OCI-LY7 (cell line): ENCODE measurements around the gene SLC35F4.

Experiments
- EZH2phosphoT487 ChIP-seq: fragments of 200-600 bp; sonication (generic); IDR thresholded peaks from 2 replicates; pipeline ENCODE4 v1.6.1; 2018; ENCODE audit warnings: low read depth, borderline replicate concordance, mild to moderate bottlenecking, mixed run types, antibody characterized with exemption, low read length, moderate library complexity, mixed read lengths
- TF ChIP-seq, protein P1 (sequence below): fragments of 200-600 bp; sonication (generic); conservative IDR thresholded peaks from 2 replicates; pipeline ENCODE4 v1.5.1; 2014; ENCODE audit warnings: mild to moderate bottlenecking, antibody characterized with exemption, low read length, moderate library complexity, mixed read lengths

DNA sequence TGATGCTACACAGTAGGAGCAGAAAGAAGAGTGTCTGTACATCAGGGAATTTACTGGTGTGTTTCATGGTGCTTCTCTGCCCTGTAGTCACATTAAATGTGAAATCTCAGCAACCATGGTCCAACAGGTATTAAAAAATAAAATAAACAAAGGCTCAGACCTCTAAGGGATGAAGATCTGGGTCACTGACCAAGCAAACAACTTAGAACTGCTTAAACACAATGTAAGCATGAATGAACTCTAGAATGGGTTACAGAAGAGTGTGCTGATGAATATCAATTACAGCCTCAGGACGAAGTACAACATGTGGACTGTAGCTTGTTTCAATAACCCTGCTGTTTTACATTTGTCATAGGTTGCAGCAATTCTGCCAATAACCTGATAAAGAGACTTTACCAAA lies 47.4 kb downstream of the SLC35F4 start:
- TF ChIP-seq, protein P1, sequence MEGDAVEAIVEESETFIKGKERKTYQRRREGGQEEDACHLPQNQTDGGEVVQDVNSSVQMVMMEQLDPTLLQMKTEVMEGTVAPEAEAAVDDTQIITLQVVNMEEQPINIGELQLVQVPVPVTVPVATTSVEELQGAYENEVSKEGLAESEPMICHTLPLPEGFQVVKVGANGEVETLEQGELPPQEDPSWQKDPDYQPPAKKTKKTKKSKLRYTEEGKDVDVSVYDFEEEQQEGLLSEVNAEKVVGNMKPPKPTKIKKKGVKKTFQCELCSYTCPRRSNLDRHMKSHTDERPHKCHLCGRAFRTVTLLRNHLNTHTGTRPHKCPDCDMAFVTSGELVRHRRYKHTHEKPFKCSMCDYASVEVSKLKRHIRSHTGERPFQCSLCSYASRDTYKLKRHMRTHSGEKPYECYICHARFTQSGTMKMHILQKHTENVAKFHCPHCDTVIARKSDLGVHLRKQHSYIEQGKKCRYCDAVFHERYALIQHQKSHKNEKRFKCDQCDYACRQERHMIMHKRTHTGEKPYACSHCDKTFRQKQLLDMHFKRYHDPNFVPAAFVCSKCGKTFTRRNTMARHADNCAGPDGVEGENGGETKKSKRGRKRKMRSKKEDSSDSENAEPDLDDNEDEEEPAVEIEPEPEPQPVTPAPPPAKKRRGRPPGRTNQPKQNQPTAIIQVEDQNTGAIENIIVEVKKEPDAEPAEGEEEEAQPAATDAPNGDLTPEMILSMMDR: no peak
- no peak for TF ChIP-seq EZH2phosphoT487
